Dermis microvascular lymphatic vessel endothelial cell (primary cell): Measurements from ENCODE around the gene SLC25A1. TPM values are rescaled to one million over a fixed set of nuclear protein-coding genes. Genes with fewer than 3 reads are reported as not detected.

Experiments
- DNase-seq, 2 donors: peaks; one replicate each; pipeline versions ENCODE4 v3.0.0 to v3.0.0-alpha.2; 2010; ENCODE audit warnings: low read depth in 2 of 2
- total RNA-seq: library from RNA; depleted of rRNA; stranded (reverse); fragments of >200 nt; gene quantifications from 2 replicates; pipeline ENCODE4 v1.2.1, GENCODE V29; 2014

SLC25A1 gene
- total RNA-seq, 1 donor from 2014 or later: 70.0 TPM

DNA sequence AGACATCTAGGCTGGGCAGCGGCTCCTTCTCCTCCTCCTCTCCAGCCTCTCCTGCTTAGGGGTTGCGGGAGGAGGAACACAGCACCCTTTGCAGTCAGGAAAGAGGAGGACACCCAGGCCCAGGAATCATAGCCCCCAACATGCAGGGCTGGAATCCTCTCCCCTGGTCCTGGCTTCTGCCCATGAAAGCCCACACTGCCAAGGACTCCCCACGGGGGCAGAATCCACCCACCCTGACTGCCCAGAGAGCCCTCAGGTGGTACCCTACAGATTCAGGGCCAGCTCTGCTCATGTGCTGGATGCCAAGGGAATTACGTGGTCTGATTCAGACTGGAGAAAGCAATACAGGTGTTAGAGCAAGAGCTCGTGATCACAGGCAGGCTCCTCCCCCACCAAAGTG lies 38.6 kb downstream of the SLC25A1 start:
- no peak for DNase-seq

DNA sequence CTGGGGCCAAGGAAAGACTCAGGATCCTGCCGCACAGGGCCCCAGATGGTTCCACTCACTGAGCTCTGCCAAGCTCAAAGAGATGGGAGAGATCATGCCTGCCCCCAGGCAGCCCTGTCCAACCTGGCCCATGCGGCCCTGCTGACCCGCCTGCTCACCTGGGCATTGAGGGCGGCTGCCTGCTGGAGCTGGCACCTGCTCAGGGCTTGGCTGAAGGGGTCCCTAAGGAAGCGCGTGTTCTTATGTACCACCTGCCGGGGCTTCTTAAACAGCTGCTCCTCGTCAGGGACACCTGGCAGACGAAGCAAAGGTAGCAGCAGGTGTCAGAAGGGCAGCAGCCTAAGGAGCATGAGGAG lies 39.6 kb downstream of the SLC25A1 start:
- no peak for DNase-seq

DNA sequence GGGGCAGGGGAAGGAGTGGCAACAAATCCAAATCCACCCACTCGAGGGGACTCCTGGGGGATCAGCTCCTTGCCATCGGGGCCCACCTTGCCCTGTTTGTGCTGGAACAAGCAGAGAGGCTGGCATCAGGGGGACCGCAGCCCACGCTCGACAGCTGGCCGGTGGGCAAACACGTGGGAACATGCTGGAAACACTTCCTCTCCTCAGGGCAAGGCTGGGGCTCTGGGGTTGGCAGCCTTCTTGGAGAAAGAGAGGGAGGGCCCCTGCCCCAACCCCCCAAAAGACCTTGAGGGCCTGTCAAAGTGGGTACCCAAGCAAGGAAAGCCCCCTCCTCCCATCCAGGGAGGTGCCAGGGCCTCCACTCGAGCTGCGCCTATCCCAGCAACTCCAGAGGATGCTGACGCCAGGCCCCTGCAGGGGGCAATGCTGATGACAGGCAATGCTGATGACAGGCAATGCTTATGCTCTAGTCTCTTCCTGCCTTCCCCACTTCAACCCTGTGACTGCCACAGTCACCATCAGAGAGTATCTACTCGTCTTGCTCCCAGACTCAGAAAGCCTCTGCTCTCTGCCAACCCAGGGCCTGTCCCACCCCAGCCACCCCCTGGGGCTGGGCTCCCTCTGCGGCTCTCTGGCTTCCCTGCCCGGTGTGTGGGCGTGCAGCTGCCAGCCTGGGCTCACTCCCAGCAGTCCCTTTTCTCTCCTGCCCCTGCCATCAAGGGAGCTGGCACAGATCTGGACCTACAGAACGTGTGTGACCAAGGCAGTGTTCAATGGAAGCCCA lies 40.1 kb downstream of the SLC25A1 start:
- no peak for DNase-seq

DNA sequence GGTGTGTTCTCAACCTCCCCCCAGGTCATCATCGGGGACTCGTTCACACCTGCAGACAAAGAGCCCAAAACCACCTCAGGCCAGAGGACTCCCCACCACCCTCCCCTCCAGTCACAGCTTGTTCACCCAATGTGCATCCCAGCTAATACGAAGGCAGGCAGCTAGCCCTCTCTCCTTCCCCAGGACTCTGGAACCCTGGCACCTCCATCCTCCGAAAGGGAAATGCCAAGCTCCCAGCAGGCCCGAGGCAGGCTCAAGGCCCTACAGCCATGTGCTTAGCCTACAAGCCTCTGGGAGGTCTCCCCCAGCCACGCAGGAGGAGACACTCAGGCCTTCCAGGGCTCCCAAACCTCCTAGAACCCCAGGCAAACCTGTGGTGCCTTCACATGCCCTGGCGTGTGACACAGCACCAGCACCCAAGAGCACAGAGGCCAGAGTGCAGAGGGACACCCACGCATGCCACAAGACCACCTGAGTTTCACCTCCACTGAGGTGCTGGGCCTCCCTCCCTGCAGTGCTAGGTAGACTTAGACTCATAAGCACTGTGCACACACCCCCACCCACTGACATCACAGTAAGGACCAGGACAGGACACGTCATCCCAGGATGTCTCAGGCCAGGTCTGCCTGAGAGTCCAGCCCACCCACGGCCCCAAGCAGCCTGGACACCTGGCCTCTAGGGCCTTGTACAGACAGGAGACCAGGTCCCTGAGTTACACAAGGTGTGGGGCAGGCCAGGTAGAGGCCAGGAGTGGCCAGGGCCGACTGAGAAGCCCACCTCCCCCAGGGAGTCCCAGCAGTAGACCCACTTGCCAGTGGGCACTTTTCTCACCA lies 40.9 kb downstream of the SLC25A1 start:
- no peak for DNase-seq

DNA sequence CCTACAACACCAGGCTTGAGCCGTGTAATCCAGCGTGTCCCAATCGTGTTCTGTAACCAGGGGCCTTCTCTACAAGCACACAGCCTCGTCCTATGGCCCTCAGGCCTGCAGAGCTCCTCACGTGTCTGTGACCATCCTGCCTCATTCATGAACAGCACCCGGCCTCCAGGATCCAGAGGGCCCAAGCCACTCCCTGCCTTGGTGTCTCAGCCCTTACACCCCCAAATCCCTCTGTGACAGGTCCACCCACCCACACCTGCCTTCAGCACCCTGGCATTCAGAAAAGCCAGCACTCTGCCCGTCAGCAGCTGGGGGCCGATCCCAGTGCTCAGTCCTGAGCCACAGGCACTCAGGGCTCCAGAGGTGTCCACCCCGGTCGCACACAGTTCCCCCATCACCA lies 41.6 kb downstream of the SLC25A1 start:
- DNase-seq: no peak

DNA sequence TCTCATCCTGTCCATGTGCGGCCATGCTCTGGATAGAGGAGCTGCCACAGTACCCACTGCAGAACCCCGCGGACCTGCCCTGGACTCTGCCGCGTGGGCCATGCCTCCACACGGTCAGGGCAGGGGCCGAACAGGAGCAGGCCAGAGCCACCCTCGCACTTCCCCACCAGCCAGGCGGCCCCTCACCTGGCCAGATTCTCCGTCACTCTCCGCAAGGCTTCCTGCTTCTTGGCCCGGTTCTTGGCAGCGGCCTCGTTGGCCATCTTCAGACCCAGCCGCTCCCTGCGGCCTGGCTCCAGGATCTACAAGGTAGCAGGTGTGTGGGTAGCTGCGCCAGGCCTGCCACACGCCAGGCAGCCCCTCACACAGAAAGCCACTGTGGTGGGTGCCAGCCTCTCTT lies 43.7 kb downstream of the SLC25A1 start:
- DNase-seq: no peak

DNA sequence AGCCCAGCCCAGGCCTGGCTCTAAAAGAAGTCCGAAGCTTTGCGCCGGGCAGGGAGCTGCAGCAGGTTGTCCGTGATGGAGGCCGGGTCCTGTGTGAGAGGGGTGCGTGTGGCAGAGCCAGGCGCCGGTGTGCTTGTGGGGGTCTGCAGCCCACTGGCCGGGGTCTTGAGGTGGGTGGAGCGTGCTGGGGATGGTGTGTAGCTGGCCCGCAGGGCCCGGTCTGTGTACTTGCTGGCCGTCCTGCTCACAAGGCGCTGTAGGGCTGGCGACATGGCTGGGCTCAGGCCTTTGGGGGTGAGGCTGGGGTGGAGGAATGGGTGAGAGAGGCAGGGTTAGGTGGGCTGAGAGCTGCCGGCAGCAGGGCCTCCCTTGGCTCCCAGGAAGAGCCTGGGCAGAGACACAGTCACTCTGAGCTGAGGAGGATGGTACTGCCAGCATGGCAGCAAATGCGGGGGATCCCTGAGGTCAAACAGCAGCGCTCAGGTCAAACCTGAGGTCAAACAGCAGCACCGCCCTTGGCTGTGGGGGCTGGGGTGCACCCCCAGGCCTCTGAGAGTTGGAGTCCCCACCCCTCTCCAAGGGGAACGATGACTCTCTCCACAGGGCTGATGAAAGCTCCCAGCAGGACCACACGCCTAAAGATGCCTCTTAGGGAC lies 44.2 kb downstream of the SLC25A1 start:
- DNase-seq: no peak

DNA sequence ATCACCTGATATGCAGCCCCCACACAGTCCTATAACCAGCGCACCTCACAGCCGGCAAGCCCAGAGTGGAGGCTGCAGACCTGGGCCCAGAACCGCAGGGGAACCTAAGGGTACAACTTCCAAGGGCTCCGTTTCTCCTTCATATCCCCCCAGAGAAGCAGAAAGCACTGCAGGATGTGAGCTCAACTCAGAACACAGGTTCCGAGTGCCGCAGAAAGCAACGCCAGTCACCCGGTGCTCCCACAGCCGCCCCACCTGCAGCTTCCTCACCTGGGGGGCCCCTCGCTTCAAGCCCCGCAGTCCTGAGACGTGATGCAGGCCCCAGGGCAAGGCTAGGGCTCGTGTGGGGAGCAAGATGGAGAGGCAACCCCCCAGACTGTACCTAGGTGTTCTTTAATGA lies 45.0 kb downstream of the SLC25A1 start:
- DNase-seq: no peak

DNA sequence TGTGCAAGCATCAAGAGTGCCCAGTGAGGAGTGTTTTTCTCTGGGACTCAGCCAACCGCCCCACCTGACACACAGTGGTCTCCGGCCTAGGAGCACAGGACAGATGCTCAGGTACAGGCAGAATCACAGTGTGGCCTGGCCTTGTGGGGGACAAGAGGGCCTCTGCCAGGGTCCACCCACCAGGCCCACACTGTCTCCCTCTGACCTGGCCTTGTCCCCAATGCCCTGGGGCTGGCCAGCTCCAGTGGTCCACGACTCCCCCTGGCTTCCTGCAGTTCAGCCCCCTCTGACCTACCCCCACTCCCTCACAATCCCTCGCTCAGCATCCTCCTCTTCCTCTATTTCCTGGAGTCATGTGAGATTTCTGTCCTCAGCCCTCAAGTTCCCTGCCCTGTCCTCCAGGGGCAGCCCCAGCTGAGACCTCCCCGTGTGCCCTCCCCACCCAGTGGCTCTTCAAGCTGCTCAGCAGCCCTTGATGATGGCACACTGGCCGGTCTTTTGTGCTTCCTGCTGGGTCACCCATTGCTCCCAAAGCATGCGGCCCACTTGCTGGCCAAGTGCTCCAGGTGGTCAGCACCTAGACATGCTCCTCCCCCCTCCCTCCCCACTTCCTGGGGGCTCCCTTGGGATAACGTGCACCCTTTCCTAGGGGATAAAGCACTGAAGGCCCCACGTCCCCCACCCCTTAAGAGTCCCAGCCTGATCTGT lies 45.7 kb downstream of the SLC25A1 start:
- no peak for DNase-seq

DNA sequence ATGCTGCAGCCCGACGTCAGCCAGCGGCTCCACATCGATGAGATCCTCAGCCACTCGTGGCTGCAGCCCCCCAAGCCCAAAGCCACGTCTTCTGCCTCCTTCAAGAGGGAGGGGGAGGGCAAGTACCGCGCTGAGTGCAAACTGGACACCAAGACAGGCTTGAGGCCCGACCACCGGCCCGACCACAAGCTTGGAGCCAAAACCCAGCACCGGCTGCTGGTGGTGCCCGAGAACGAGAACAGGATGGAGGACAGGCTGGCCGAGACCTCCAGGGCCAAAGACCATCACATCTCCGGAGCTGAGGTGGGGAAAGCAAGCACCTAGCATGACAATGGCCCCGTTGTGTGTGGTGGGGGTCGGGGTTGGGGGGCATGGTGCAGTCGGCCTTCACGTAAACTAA lies 46.4 kb downstream of the SLC25A1 start:
- no peak for DNase-seq

DNA sequence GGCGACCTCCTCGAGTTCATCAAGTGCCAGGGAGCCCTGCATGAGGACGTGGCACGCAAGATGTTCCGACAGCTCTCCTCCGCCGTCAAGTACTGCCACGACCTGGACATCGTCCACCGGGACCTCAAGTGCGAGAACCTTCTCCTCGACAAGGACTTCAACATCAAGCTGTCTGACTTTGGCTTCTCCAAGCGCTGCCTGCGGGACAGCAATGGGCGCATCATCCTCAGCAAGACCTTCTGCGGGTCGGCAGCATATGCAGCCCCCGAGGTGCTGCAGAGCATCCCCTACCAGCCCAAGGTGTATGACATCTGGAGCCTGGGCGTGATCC lies 46.9 kb downstream of the SLC25A1 start:
- no peak for DNase-seq

DNA sequence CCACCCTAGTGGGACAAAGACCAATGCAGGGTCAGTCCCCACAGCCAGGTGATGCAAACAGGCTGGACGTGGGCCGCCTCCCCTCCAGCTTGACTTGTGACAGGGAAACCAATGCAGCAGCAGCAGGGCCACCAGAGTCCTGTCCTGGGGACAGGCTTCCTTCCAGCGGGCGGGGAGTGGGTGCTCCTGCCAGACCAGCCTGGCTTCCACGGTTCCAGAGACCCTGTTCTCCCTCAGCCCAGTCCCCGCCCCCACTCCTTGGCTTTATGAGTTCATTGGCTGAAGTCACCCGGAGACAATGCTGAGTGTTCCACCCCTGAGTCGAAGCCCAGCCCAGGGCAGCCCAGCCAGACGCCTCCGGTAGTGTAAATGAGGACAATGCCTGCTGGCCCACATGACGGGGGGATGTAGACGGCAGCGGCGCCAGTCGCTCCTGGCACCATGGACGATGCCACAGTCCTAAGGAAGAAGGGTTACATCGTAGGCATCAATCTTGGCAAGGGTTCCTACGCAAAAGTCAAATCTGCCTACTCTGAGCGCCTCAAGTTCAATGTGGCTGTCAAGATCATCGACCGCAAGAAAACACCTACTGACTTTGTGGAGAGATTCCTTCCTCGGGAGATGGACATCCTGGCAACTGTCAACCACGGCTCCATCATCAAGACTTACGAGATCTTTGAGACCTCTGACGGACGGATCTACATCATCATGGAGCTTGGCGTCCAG lies 47.4 kb downstream of the SLC25A1 start, which contains the start of gene TSSK2:
Gene TSSK2 (plus strand): TSS at position 350 of the 726 bp plus-strand sequence. CDS start 92 bp downstream, at position 442.
- no peak for DNase-seq

DNA sequence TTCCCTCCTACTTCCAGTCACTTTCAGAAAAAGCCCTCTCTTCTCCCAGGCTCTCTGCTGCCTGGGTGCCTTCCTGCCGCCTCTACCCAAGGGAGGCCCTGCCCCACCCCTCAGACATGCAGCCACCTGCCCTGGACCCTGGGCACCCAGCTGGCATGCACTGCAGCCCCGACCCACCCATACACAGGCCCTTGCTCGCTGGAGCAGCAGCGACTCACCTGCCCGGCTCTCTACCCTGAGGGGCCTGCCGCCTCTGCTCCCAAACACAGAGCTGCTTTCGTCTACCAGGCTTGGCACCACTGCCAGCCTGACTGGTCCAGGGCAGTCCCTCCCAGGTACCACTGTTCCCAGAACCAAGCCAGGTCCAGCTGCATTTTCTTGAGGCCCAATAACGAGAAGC lies 48.7 kb downstream of the SLC25A1 start:
- no peak for DNase-seq

DNA sequence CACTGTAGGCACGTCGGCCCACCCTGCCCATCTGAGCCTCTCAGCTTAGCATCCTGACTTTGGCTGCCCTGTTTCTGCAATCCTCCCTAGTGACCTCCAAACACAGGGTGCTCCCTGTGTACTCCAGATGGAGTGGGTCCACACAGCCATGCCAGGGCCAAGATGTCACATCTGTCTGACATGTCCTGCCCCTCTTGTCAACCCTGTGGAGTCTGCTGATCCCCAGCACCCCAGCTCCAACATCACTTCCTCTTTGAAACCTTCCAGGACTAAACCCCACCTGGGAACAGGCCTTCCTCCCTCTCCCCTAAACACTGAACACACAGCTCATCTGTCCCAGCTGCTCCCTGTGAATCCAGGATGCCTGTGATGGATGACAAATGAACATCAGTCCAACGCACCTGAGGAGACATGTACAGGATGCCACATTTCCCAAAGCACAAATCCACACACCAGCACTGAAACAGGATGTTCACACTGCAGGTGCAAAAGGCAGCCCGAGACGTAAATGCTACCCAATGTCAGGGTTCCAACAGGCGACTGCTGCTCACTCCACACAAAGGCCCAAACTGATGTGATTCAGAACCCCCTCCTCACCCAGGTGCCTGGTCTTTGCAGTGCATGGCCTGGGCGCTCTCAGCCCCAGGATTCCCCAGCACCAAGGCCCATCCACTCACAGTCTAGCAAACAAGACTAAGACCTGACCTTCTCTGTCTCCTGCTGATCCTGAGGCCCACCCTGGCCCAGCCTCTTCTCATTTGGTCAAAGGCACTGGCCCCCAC lies 49.4 kb downstream of the SLC25A1 start:
- no peak for DNase-seq

DNA sequence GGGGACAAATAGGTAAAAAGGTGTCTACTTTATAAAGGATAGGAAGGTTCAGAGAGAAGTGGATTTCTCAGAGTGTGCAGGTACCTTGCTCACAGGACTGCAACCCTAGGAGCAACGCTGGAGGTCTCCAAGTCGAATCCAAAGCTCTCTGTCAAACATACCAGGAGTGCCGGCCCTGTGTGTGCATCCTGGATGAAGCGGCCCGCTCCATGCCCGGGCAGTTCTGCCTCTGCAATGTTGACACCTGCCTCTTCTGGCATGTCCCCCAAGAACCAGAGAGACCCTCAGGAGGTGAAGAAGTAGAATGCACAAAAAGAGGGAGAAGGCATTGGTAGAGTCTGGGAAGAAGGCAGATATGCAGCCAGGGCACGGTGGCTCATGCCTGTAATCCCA lies 50.5 kb downstream of the SLC25A1 start:
- DNase-seq: no peak

DNA sequence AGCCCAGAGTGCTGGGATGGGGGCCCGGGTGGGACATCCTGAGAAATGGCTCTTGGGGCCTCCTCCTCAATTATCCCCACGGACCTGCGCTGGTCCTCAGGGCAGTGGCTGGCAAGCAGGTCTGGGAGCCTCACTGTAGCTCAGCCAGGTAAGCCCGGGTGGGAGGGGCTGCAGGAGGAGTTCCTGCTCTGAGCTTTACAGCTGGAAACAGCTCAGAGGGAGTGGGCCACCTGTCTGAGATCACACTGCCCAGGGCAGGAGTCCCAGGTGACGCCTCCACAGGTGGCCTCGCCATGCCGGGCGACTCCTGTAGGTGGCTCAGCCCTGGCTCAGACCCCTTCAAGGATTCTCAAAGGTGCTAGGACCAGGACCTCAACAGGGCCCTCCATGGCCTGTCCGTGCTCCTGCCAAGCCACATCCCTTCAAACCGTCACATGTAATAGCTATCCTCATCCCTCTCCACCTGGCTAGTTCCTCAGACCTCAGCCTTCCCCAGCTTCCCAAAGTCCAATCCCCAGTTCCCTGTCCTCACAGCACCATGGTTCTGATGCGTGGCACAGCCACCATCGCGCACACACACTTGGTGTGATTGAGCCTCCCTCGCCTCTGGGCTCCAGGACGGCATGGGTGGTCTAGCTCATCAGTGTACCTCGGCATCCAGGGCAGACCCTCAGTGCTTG lies 51.1 kb downstream of the SLC25A1 start:
- DNase-seq: no peak

DNA sequence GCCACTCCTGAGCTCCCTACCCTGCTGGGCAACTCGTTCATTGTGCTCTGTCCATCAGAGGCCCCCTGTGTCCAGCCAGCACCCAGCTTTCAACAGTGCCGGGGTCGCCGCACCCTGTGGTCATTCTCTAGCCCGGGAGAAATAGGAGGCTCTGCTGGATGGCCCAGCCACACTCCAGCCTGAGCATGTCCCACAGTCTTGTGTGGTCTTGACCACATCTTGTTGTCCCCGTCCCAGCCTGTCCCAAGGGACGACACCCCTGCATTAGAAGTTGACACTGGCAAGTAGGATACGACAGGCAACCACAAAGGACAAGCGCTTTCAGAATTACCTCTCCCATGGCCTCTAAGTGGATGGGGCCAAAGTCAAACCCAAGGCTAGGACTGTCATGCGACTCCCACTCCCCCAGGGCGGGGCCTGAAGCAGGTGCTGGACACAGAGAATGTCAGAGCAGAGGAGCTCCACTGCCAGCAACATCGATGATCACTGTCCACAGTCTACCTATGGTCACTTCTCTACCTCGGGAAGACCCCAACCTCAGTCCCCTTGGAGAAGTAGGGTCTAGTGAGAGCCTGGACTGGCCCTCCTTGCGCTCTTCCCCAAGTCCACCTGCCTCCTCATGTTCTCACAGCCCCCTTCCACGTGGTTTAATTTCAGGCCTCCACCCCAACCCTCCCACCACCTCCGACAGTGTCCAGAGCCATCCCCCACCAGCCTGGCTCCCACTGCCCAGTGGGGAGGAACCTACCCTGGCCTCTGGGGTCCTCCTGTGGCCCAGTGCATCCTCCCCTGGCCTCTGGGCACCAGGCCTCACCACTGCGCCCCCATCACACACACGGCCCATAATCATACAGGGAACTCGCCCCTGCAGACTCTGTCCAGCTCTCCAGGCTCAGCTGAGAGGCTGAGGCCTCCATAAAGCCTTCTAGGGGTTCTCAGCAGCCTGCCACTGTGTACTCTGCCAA lies 51.9 kb downstream of the SLC25A1 start:
- no peak for DNase-seq
